T-helper 1 cell (primary cell): ENCODE measurements around the gene TMEM208.

Experiments
- DNase-seq, 5 donors: peaks; one replicate each; pipeline ENCODE4 v3.0.0-alpha.2; 2012 to 2020
- total RNA-seq, 4 donors: gene quantifications; one replicate each; lab custom pipeline; 2026; lab: John Stamatoyannopoulos, UW

The TMEM208 gene
- total RNA-seq = 11.4 to 18.0 (median 16.3) reads per million in 4 donors

- peak; percentile 94 to 99 (median 96) for DNase-seq
These were observed at the start of gene TMEM208 for GRCh38 chr16:67226804-67227566. Gene TMEM208, plus strand, starts transcription at chr16:67227130. Its CDS starts 89 bp downstream, at chr16:67227219.

GRCh38 chr16:67177743-67178699 is 48.9 kb upstream of the TMEM208 start:
- DNase-seq = peak; percentile 43 to 70 (median 53)

GRCh38 chr16:67179421-67180080 is 47.4 kb upstream of the TMEM208 start:
- no peak for DNase-seq

- DNase-seq = no peak
These were observed 46.8 kb upstream of the TMEM208 start for GRCh38 chr16:67180166-67180565.

- no peak for DNase-seq
These were observed 45.6 kb upstream of the TMEM208 start for GRCh38 chr16:67181346-67181745.

- no peak for DNase-seq
These were observed 44.6 kb upstream of the TMEM208 start for GRCh38 chr16:67182288-67182687.

GRCh38 chr16:67183284-67183626 is 43.7 kb upstream of the TMEM208 start:
- no peak for DNase-seq

GRCh38 chr16:67183627-67184452 is 43.1 kb upstream of the TMEM208 start, which contains the start of gene MATCAP1:
Gene MATCAP1, minus strand, starts transcription at chr16:67183963. Its CDS starts 3,353 bp downstream, at chr16:67180610.
- DNase-seq = peak; percentile 86 to 98 (median 92)

- DNase-seq = peak in 1 of 5 donors; percentile 36
These were observed 42.4 kb upstream of the TMEM208 start for GRCh38 chr16:67184453-67184994.

- DNase-seq = peak; percentile 65 to 82 (median 76)
These were observed 41.8 kb upstream of the TMEM208 start for GRCh38 chr16:67184995-67185650.

GRCh38 chr16:67185651-67186134 is 41.2 kb upstream of the TMEM208 start:
- no peak for DNase-seq

- DNase-seq = no peak
These were observed 40.4 kb upstream of the TMEM208 start for GRCh38 chr16:67186550-67186950.

- DNase-seq = no peak
These were observed 39.6 kb upstream of the TMEM208 start for GRCh38 chr16:67187175-67187890.

GRCh38 chr16:67188323-67188722 is 38.6 kb upstream of the TMEM208 start:
- no peak for DNase-seq

- DNase-seq = no peak
These were observed 38.1 kb upstream of the TMEM208 start for GRCh38 chr16:67188798-67189197.

GRCh38 chr16:67190041-67190440 is 36.9 kb upstream of the TMEM208 start, which contains the start of gene EXOC3L1:
Gene EXOC3L1, minus strand, starts transcription at chr16:67190136. Its CDS starts 460 bp downstream, at chr16:67189676.
- DNase-seq = no peak

- DNase-seq = no peak
These were observed 36.2 kb upstream of the TMEM208 start for GRCh38 chr16:67190448-67191399.

GRCh38 chr16:67191411-67191994 is 35.4 kb upstream of the TMEM208 start:
- DNase-seq = no peak
